Measurements from ENCODE around the gene MUC3A. TPM values are rescaled to one million over a fixed set of nuclear protein-coding genes. Genes with fewer than 3 reads are reported as not detected.
"Not testable (repeated sequence)": the region's sequence is repeated elsewhere in the genome, so short reads cannot be mapped to it uniquely, and the experiment has no call there.

The MUC3A gene
- 1 to 10 TPM in 1 of 3 donors, under 1 TPM in 2; 0.69 to 1.2 (median 0.72) TPM for polyA plus RNA-seq (ENCODE audit: insufficient read length in 3 of 3)
- long read RNA-seq, donor 1 = 0 reads
- long read RNA-seq, donor 2 = 0 reads
- long read RNA-seq, donor 3 = 0 reads
- long read RNA-seq, donor 4, partial matches to known transcripts = 0 of 1 reads
- long read RNA-seq, donor 4, other reads (novel, unspliced or antisense) = 0 of 1 reads
- long read RNA-seq, donor 5 = 0 reads
- long read RNA-seq, donor 6 = 0 reads
- long read RNA-seq, donor 7 = 0 reads
- long read RNA-seq, donor 8 = 0 reads
- long read RNA-seq, donor 9 = 0 reads
- long read RNA-seq, donor 10 = 0 reads
- long read RNA-seq, donor 11 = 0 reads
- long read RNA-seq, donor 12 = 0 reads
- long read RNA-seq, donor 13 = 0 reads
- long read RNA-seq, donor 14 = 0 reads
- long read RNA-seq, donor 15 = 0 reads
- long read RNA-seq, donor 16, partial matches to known transcripts = 0 of 1 reads
- long read RNA-seq, donor 16, other reads (novel, unspliced or antisense) = 0 of 1 reads

DNA sequence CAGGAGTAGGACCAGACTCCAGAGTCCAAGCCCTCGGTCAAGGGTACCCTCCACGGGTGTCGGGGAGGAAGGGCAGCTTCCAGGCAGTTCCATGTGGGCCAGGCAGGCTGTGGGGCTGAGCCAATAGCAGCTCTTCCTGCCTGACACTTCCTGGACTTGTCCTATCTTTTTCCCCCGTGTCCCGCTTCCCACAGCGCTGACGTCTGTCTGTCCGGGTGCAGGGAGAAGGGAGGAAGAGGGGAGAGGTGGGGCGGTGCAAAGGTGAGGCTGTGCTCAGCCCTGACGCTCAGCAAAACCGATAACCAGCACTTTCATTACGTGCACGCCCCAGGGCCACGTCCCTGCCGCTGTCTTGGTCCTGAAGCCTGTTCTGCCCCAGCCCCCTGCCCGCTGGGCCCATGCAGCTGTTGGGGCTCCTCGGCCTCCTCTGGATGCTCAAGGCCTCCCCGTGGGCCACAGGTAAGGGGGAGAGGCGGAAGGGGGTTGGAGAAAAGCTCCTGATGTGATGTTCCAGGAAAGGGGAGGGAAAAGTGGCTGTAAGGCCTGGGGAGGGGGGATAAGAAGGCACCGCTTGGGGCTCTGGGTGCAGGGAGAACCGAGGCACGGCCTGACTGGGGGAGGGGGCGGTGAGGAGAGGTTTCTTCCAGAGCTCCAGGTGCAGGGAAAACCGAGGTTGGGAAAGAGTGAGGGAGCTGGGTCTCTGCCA, at the start of gene MUC3A:
Gene MUC3A, plus strand, starts transcription at position 308 of the 706 bp plus-strand sequence. Its CDS starts 91 bp downstream, at position 399.
- DNase-seq (ENCODE audit: extremely low read depth in 1 of 11, low read depth in 9 of 11, low spot score in 4 of 11) = no peak

DNA sequence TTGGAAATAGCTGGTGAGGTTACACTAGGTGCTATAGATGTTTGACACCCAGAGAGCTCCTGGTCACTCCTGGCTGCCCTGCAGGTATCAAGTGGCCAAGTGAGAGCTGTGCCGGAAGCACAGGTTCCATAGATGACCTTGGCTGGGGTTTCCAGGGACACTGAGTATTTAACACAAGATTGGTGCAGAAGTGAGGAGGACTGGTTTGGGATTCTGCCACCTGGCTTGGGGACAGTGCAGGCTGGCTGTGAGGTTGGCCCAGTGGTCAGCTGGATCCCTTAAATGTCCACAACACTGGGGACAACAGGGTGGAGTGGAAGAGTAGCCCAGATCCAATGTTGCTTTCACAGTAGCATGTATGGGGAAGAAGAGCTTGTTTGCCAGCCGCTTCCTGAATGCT, 48.4 kb upstream of the MUC3A start:
- no peak for DNase-seq (ENCODE audit: extremely low read depth in 1 of 11, low read depth in 9 of 11, low spot score in 4 of 11)

DNA sequence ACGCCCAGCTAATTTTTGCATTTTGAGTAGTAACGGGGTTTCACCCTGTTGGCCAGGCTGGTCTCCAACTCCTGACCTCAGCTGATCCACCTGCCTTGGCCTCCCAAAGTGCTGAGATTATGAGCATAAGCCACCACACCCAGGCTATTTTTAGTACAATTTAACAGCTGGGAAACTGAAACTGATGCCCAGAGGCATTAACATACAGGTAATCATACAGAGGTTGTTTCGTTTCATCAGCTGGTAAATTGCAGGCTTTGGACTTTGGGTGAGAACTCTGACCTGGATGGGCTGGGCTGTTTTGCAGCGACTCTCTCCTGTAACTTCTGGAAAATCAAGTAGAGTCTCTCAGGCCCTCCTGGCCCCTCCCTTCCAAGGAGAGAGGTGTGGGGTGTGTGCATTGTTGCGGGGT, 47.4 kb upstream of the MUC3A start:
- DNase-seq (ENCODE audit: extremely low read depth in 1 of 11, low read depth in 9 of 11, low spot score in 4 of 11) = no peak

DNA sequence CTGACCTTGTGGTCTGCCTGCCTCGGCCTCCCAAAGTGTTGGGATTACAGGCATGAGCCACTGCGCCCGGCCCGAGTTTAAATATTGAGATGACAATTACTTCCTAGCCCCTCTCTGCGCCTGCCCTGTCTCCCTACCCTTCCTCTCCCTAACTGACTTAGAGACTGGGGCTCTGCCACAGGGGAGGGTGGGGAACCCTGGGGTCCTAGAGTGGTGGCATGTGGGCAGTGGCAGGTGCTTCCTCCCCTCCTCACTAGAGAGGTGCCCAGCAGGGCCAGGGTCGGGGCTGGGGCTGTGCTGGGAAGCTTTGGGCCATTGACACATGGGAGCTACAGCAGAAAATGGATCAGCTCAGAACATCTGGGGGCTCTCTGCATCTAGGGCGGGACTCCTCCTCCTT, 46.7 kb upstream of the MUC3A start:
- no peak for DNase-seq (ENCODE audit: extremely low read depth in 1 of 11, low read depth in 9 of 11, low spot score in 4 of 11)

DNA sequence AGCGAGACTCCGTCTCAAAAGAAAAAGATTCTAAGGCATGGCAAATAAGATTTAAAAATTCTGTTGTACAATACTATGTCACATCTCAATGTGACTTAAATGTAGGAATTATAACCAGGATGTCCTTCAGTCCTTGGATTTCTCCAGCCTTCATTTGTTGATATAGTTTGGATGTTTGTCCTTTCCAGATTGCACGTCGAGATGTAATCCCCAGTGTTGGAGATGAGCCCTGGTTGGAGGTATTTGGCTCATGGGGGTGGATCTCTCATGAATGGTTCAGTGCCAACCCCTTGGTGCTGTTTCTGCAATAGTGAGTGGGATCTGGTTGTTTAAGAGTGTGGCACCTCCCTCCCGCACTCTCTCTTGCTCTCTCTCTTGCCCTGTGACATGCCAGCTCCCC, 40.8 kb upstream of the MUC3A start:
- no peak for DNase-seq (ENCODE audit: extremely low read depth in 1 of 11, low read depth in 9 of 11, low spot score in 4 of 11)

GRCh38 chr7:100910443-100910842, 38.9 kb upstream of the MUC3A start:
- not testable (repeated sequence) for DNase-seq (ENCODE audit: extremely low read depth in 1 of 11, low read depth in 9 of 11, low spot score in 4 of 11)

- DNase-seq (ENCODE audit: extremely low read depth in 1 of 11, low read depth in 9 of 11, low spot score in 4 of 11) = no peak
These were observed 37.9 kb upstream of the MUC3A start for GRCh38 chr7:100911484-100911883.

- DNase-seq (ENCODE audit: extremely low read depth in 1 of 11, low read depth in 9 of 11, low spot score in 4 of 11) = no peak
These were observed 35.0 kb upstream of the MUC3A start for GRCh38 chr7:100914208-100914878.

GRCh38 chr7:100914879-100915447, 34.4 kb upstream of the MUC3A start:
- no peak for DNase-seq (ENCODE audit: extremely low read depth in 1 of 11, low read depth in 9 of 11, low spot score in 4 of 11)

DNA sequence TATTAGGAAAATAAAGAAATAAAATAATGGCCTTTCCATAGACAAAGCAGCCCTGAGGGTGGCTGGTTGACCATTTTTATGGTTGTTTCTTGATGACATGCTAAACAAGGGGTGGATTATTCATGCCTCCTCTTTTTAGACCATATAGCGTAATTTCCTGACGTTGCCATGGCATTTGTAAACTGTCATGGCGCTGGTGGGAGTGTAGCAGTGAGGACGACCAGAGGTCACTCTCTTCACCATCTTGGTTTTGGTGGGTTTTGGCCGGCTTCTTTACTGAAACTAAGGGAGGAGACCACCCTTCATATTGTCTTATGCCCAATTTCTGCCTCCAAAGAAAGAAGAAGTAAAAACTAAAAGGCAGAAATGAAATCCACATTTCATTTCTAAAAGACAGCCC, 30.0 kb upstream of the MUC3A start:
- DNase-seq (ENCODE audit: extremely low read depth in 1 of 11, low read depth in 9 of 11, low spot score in 4 of 11) = not testable (repeated sequence)

GRCh38 chr7:100919779-100920437, 29.4 kb upstream of the MUC3A start:
- not testable (repeated sequence) for DNase-seq (ENCODE audit: extremely low read depth in 1 of 11, low read depth in 9 of 11, low spot score in 4 of 11)

DNA sequence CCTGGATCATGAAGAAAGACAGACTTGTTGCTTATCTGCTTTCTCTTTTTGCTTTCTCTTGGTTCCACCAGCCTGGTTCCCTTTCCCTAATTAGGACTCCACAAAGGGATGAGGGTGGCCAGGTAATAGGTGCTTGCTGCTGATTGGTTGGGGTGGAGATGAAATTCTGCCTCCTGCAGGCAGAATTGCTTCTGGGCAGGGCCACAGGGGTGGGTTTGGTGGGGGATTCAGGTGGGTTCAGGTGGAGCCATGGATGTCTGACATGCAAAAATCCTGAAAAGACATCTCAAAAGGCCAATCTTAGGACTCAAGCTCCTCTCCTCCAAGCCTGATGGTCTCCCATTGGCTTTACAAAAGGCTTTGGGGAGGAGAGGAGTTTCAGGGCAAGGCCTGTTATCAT, 28.3 kb upstream of the MUC3A start:
- no peak for DNase-seq (ENCODE audit: extremely low read depth in 1 of 11, low read depth in 9 of 11, low spot score in 4 of 11)

- not testable (repeated sequence) for DNase-seq (ENCODE audit: extremely low read depth in 1 of 11, low read depth in 9 of 11, low spot score in 4 of 11)
These were observed 25.7 kb upstream of the MUC3A start for GRCh38 chr7:100923616-100924015.

GRCh38 chr7:100929808-100930174, 19.5 kb upstream of the MUC3A start:
- no peak for DNase-seq (ENCODE audit: extremely low read depth in 1 of 11, low read depth in 9 of 11, low spot score in 4 of 11)

DNA sequence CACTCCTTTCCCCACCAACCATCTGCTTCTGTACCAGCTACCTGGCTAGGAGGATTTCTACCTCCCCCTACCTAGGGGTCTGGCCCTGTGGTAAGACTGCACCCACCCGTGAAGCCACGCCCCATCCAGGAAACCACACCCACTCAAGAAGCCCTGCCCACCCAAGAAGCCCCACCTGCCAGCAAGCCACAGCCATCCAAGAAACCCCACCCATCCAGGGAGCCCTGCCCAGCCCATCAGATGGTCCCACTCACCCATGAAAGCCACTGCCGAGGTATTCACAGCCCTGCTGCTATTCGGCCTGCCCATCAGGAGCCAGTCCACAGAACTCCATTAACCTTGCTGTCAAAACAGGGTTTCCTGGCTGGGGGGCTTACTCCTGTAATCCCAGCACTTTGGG, 15.6 kb upstream of the MUC3A start:
- DNase-seq (ENCODE audit: extremely low read depth in 1 of 11, low read depth in 9 of 11, low spot score in 4 of 11) = no peak

DNA sequence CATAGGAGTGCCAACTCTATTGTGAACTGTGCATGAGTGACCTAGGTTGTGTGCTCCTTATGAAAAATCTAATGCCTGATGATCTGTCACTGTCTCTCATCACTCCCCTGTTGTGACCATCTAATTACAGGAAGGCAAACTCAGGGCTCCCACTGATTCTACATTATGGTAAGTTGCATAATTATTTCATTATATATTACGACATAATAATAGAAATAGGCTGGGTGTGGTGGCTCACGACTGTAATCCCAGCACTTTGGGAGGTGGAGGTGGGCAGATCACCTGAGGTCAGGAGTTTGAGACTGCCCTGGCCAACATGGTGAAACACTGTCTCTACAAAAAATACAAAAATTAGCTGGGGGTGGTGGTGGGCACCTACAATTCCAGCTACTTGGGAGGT, 14.0 kb upstream of the MUC3A start:
- not testable (repeated sequence) for DNase-seq (ENCODE audit: extremely low read depth in 1 of 11, low read depth in 9 of 11, low spot score in 4 of 11)

DNA sequence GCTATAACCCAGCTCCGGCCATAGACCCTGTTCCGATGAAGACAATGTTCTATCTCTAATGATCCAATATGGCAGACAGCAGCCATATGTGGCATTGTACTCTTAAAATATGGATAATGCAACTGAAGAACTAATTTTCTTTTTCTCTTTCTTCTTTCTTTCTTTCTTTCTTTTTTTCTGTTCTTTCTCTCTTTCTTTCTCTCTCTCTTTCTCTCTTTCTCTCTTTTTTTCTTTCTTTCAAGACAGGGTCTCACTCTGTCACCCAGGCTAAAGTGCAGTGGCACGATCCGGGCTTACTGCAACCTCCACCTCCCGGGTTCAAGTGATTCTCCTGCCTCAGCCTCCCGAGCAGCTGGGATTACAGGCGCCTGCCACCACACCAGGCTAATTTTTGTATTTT, 13.2 kb upstream of the MUC3A start:
- DNase-seq (ENCODE audit: extremely low read depth in 1 of 11, low read depth in 9 of 11, low spot score in 4 of 11) = not testable (repeated sequence)

DNA sequence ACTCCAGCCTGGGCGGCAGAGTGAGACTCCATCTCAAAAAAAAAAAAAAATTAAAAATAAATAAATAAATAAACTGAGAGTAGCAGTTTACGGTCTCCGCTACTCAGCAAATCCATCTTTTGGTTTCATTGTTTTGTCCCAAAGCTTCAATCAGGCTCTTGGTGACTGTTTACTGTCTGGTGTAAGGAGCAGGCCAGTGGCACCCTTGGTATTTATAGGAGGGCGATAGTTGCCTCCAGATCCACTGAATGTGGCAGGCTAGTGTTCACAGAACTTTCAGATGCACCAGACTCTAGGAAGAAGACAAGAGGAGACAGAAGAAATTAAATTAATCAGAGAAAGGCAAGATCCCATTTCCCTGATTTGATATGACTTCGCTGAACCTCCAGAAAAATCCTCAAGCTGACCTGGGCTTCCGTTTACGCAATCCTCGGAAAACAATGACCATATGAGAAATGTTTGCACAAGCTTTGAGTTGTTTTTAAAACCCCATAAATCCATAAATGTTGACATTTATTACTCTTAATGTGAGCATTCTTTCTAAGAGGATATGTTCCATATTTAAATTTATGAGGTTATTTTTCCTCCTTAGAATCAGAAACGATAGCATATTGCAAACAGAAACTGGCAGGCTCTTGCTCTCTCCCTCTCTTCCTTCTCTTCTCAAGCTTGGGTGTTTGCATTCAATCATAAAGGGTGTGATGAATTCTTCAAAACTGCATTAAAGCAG, 7.1 kb upstream of the MUC3A start:
- DNase-seq (ENCODE audit: extremely low read depth in 1 of 11, low read depth in 9 of 11, low spot score in 4 of 11) = peak in 2 of 11 donors; percentile 36 to 53
